Glutamatergic neuron (in vitro differentiated cells): ENCODE results near the gene SEMA7A. TPM values are rescaled to one million over a fixed set of nuclear protein-coding genes. Genes with fewer than 3 reads are reported as not detected.

ENCODE experiments used
- DNase-seq: peaks from one replicate; pipeline ENCODE4 v3.0.0; 2022
- H3K27ac Mint-ChIP-seq: one replicate; pipeline ENCODE4 v1.8.0; 2020; ENCODE audit warnings: mild to moderate bottlenecking, mixed read lengths, inconsistent platforms; ENCODE audit not compliant: unreplicated experiment
- H3K27me3 Mint-ChIP-seq: one replicate; pipeline ENCODE4 v1.8.0; 2020; ENCODE audit warnings: mild to moderate bottlenecking, moderate library complexity, mixed read lengths, inconsistent platforms; ENCODE audit not compliant: unreplicated experiment
- H3K36me3 Mint-ChIP-seq: one replicate; pipeline ENCODE4 v1.8.0; 2020; ENCODE audit warnings: mild to moderate bottlenecking, mixed read lengths, inconsistent platforms; ENCODE audit not compliant: unreplicated experiment
- H3K4me1 Mint-ChIP-seq: one replicate; pipeline ENCODE4 v1.8.0; 2020; ENCODE audit warnings: mild to moderate bottlenecking, low read depth, mixed read lengths, inconsistent platforms; ENCODE audit not compliant: unreplicated experiment
- H3K4me3 Mint-ChIP-seq: one replicate; pipeline ENCODE4 v1.8.0; 2020; ENCODE audit warnings: mild to moderate bottlenecking, mixed read lengths, inconsistent platforms; ENCODE audit not compliant: unreplicated experiment
- H3K9me3 Mint-ChIP-seq: one replicate; pipeline ENCODE4 v1.8.0; 2020; ENCODE audit warnings: mild to moderate bottlenecking, moderate library complexity, mixed read lengths, inconsistent platforms; ENCODE audit not compliant: unreplicated experiment
- CTCF ChIP-seq: fragments of 200-600 bp; sonication (generic); IDR thresholded peaks from one replicate; pipeline ENCODE4 v1.5.0; 2021; ENCODE audit not compliant: partially characterized antibody, unreplicated experiment
- total RNA-seq: library from RNA; stranded (reverse); fragmentation: NEBNext Ultra II Directional; extraction: Animal tissue kit (Norgen Biotek cat#: 25700); gene quantifications from one replicate; pipeline ENCODE4 v1.2.1, GENCODE V29; 2021; ENCODE audit not compliant: unreplicated experiment

Gene SEMA7A
- total RNA-seq, 1 donor from 2014 or later = 16.2 TPM

DNA sequence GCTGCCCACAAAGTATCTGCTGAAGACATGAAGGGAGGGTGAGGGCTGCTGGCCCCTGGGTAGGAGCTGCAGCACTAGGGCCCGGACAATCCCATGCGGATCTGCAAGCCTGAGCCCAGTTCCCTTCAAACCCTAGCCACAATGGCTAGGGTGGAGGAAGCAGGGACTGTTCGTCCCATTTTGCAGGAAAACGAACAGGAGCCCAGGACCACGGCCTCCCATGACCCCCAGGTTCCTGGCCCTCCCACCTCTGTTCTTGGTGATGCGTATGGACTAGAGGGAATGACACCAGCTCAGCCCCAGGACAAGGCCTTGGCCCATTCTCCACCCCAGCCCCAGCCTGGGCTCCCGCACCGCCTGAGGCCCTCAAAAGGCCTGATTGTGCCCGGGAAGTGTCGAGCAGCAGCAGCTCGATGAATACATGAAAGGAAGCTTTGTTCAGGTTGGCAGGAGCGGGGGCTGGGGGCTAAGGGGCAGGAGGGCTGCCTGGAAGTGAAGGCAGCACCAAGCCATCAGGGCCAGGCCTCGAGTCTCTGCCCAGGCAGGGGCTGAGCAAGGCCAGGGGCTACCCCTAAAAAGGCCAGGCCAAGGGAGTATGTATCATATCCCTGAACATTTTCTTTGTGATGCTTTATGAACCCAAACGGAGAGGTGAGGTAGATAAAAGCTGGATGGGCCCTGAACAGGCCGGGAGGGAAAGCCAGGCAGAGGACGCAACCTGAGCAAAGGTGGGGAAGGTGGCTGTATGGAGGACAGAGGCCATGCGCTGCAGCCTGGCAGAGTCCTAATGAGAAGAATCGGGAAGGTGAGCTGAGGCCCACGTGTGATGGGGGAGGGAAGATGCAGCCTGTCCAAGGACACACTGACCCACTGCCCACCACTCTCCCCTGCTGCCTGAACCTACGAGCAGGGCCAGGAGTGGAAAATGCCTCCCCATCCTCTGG lies 12.2 kb downstream of the SEMA7A start:
- TF ChIP-seq CTCF = no peak
- no peak for DNase-seq
- peaks cover 6% of the 10 kb centered on the region for H3K9me3 Mint-ChIP-seq
- peak overlapping the region; percentile 78 for H3K27ac Mint-ChIP-seq
- H3K36me3 Mint-ChIP-seq = no peaks in the 10 kb centered on the region
- peaks cover 7% of the 10 kb centered on the region for H3K27me3 Mint-ChIP-seq
- no peak overlapping the region for H3K4me3 Mint-ChIP-seq
- peaks cover 48% of the 10 kb centered on the region for H3K4me1 Mint-ChIP-seq

- Mint-ChIP-seq H3K4me1 (peaks cover 54% of the 10 kb centered on the region), H3K27ac (no peak overlapping the region), H3K36me3 (no peaks in the 10 kb centered on the region), H3K9me3 (peaks cover 6% of the 10 kb centered on the region), H3K4me3 (peak overlapping the region; percentile 20), H3K27me3 (peaks cover 8% of the 10 kb centered on the region)
- DNase-seq = no peak
- TF ChIP-seq CTCF = no peak
These were observed 13.4 kb downstream of the SEMA7A start for GRCh38 chr15:74420193-74420905.

- H3K27ac Mint-ChIP-seq = no peak overlapping the region
These were observed 14.3 kb downstream of the SEMA7A start for GRCh38 chr15:74419432-74419831.

GRCh38 chr15:74418575-74419338 lies 15.0 kb downstream of the SEMA7A start:
- H3K9me3 Mint-ChIP-seq = peaks cover 6% of the 10 kb centered on the region
- H3K4me1 Mint-ChIP-seq = peaks cover 49% of the 10 kb centered on the region
- DNase-seq = no peak
- peak overlapping the region; percentile 25 for H3K4me3 Mint-ChIP-seq
- peaks cover 6% of the 10 kb centered on the region for H3K27me3 Mint-ChIP-seq
- H3K36me3 Mint-ChIP-seq = no peaks in the 10 kb centered on the region
- no peak overlapping the region for H3K27ac Mint-ChIP-seq
- TF ChIP-seq CTCF = no peak

More at GRCh38 chr15:74419432-74419831, 14.3 kb downstream of the SEMA7A start:
- DNase-seq = no peak
- no peaks in the 10 kb centered on the region for H3K36me3 Mint-ChIP-seq
- H3K4me1 Mint-ChIP-seq = peaks cover 54% of the 10 kb centered on the region
- TF ChIP-seq CTCF = no peak
- peaks cover 7% of the 10 kb centered on the region for H3K27me3 Mint-ChIP-seq
- no peak overlapping the region for H3K4me3 Mint-ChIP-seq
- H3K9me3 Mint-ChIP-seq = peaks cover 6% of the 10 kb centered on the region
